Endothelial cell of umbilical vein (primary cell): ENCODE results near the gene ADGRD1. TPM values are rescaled to one million over a fixed set of nuclear protein-coding genes. Genes with fewer than 3 reads are reported as not detected.

Experiments used
- BruUV-seq: library from RNA; stranded (reverse); fragments of 400-500 nt; replicated peaks from 2 replicates; lab custom pipeline; 2021; lab: Mats Ljungman, UMichigan
- CTCF ChIA-PET: fragments of 300-600, 350-600 bp; sonication (Branson Sonifier 250); formaldehyde crosslinking; loops from one replicate; lab custom pipeline; 2021; ENCODE audit warnings: antibody characterized with exemption, inconsistent platforms; lab: Charles Lee
- POLR2A ChIA-PET: fragments of 300-600, 350-600 bp; sonication (Branson Sonifier 250); formaldehyde crosslinking; loops from one replicate; lab custom pipeline; 2021; ENCODE audit warnings: antibody characterized with exemption, inconsistent platforms; lab: Charles Lee
- DNase-seq: peaks from one replicate; pipeline ENCODE4 v3.0.0-alpha.2; 2011; ENCODE audit warnings: low read depth, low spot score
- FAIRE-seq: peaks from 2 replicates; lab custom pipeline; 2011; peaks lifted over from hg19 to GRCh38; lab: Jason Lieb, UNC
- H2AFZ ChIP-seq: 2 replicates; pipeline ENCODE4 v1.6.0; 2012; ENCODE audit warnings: low read depth, low read length, control low read depth, inconsistent platforms
- H3K27ac ChIP-seq: 2 replicates; pipeline ENCODE4 v1.5.1; 2011; ENCODE audit warnings: low read depth, mild to moderate bottlenecking, control low read depth, low read length, moderate library complexity; ENCODE audit not compliant: insufficient read depth
- H3K27me3 ChIP-seq, 2 experiments: 2 replicates each; pipeline versions ENCODE4 v1.6.0 to v1.6.1; 2011; ENCODE audit warnings: low read length in 2 of 2, mixed read lengths in 1 of 2; ENCODE audit not compliant: control insufficient read depth in 2 of 2, insufficient read depth in 2 of 2
- H3K36me3 ChIP-seq, 2 experiments: 2 replicates in 1 of 2; 3 replicates in 1 of 2; pipeline ENCODE4 v1.5.1; 2011; ENCODE audit warnings: low read length in 2 of 2, mild to moderate bottlenecking in 1 of 2, moderate library complexity in 1 of 2; ENCODE audit not compliant: control insufficient read depth in 2 of 2, insufficient read depth in 2 of 2; ENCODE audit errors: extremely low read depth in 1 of 2
- H3K4me1 ChIP-seq: 3 replicates; pipeline ENCODE4 v1.5.1; 2011; ENCODE audit warnings: mild to moderate bottlenecking, low read length; ENCODE audit not compliant: control insufficient read depth, insufficient read depth; ENCODE audit errors: extremely low read depth
- H3K4me2 ChIP-seq: 2 replicates; pipeline ENCODE4 v1.6.1; 2011; ENCODE audit warnings: low read length, control low read depth, mixed read lengths; ENCODE audit not compliant: insufficient read depth
- H3K4me3 ChIP-seq, 3 experiments: fragments of 200-600 bp in 1 of 3; sonication (generic), shearing (Covaris generic) in 1 of 3; replicated peaks in 1 of 3; 2 replicates each; pipeline ENCODE4 v1.5.1; 2011 to 2016; ENCODE audit warnings: control low read depth in 3 of 3, low read length in 3 of 3, mild to moderate bottlenecking in 2 of 3, inconsistent platforms in 1 of 3, low read depth in 1 of 3, moderate library complexity in 1 of 3; ENCODE audit not compliant: insufficient read depth in 1 of 3
- H3K79me2 ChIP-seq: 2 replicates; pipeline ENCODE4 v1.6.0; 2012; ENCODE audit warnings: low read length, inconsistent platforms; ENCODE audit not compliant: control insufficient read depth, insufficient read depth
- H3K9ac ChIP-seq: replicated peaks from 2 replicates; pipeline ENCODE3; 2011; ENCODE audit warnings: low read length, control low read depth; ENCODE audit not compliant: insufficient read depth; ENCODE audit errors: extremely low read depth
- H3K9me1 ChIP-seq: replicated peaks from 3 replicates; pipeline ENCODE4 v1.6.0; 2011; ENCODE audit warnings: mild to moderate bottlenecking, low read length; ENCODE audit not compliant: control insufficient read depth, insufficient read depth; ENCODE audit errors: extremely low read depth
- H3K9me3 ChIP-seq: replicated peaks from 2 replicates; pipeline ENCODE4 v1.5.1; 2012; ENCODE audit warnings: low read length, inconsistent platforms; ENCODE audit not compliant: control insufficient read depth, insufficient read depth
- H4K20me1 ChIP-seq: replicated peaks from 2 replicates; pipeline ENCODE3; 2011; ENCODE audit warnings: mild to moderate bottlenecking, low read length; ENCODE audit not compliant: control insufficient read depth, insufficient read depth; ENCODE audit errors: extremely low read depth
- CTCF ChIP-seq, 2 donors: IDR thresholded peaks; 1 replicate in 1 of 2; 2 replicates in 1 of 2; pipeline ENCODE4 v1.5.1; 2011; ENCODE audit warnings: low read length in 2 of 2, mild to moderate bottlenecking in 2 of 2, moderate library complexity in 2 of 2, control low read depth in 1 of 2, inconsistent platforms in 1 of 2, low read depth in 1 of 2; ENCODE audit not compliant: insufficient read depth in 1 of 2; ENCODE audit errors: extremely low read depth in 1 of 2
- EZH2 ChIP-seq: IDR thresholded peaks from 2 replicates; pipeline ENCODE4 v1.6.1; 2012; ENCODE audit warnings: borderline replicate concordance, low read depth, mild to moderate bottlenecking, moderate library complexity, low read length, inconsistent platforms; ENCODE audit not compliant: severe bottlenecking
- FOS ChIP-seq: IDR thresholded peaks from 2 replicates; pipeline ENCODE4 v1.6.1; 2011; ENCODE audit warnings: mild to moderate bottlenecking, low read length, moderate library complexity, borderline replicate concordance; ENCODE audit not compliant: insufficient read depth
- GATA2 ChIP-seq: IDR thresholded peaks from 2 replicates; pipeline ENCODE4 v1.7.0; 2011; ENCODE audit warnings: low read depth, mild to moderate bottlenecking, moderate library complexity, mixed read lengths, low read length; ENCODE audit not compliant: insufficient read length, insufficient read depth
- JUN ChIP-seq: IDR thresholded peaks from 2 replicates; pipeline ENCODE4 v1.6.1; 2011; ENCODE audit warnings: borderline replicate concordance, low read depth; ENCODE audit not compliant: insufficient read length, insufficient read depth
- MAX ChIP-seq: IDR thresholded peaks from 2 replicates; pipeline ENCODE4 v1.6.1; 2011; ENCODE audit not compliant: insufficient read depth, insufficient read length
- MYC ChIP-seq: IDR thresholded peaks from one replicate; pipeline ENCODE4 v1.6.1; 2011; ENCODE audit warnings: mild to moderate bottlenecking, low read depth, low read length
- POLR2A ChIP-seq: IDR thresholded peaks from 2 replicates; pipeline ENCODE4 v1.6.1; 2012; ENCODE audit warnings: low read depth, mild to moderate bottlenecking, control low read depth, low read length
- POLR2AphosphoS5 ChIP-seq: IDR thresholded peaks from 2 replicates; pipeline ENCODE4 v1.6.1; 2012; ENCODE audit warnings: low read depth, mild to moderate bottlenecking, control low read depth, low read length, moderate library complexity; ENCODE audit not compliant: insufficient read depth
- dilution Hi-C: fragments of 300-500 bp; cut with MboI; formaldehyde crosslinking; loops from one replicate; pipeline ENCODE4 v1.15.0; 2019; ENCODE audit warnings: low sequenced_read_pairs; ENCODE audit not compliant: extremely low pct_ligation_motif_present
- intact Hi-C: fragments of 100-400 bp; cut with micrococcal nuclease; formaldehyde crosslinking; loops from one replicate; pipeline ENCODE4 v1.10.0; 2022
- polyA plus RNA-seq, 4 experiments: library from polyadenylated mRNA; depleted of rRNA in 3 of 4; stranded (reverse) in 3 of 4; unstranded in 1 of 4; fragments of >200 nt; gene quantifications; 2 replicates each; pipeline versions ENCODE4 v1.2.1 to v1.2.3, GENCODE V29; 2011 to 2012; ENCODE audit warnings: missing spikeins in 1 of 4
- total RNA-seq: library from RNA; stranded (reverse); gene quantifications from 2 replicates; pipeline ENCODE4 v1.2.3, GENCODE V29; 2021

ADGRD1 gene
- total and polyA plus RNA-seq, 2 donors (not counting 3 experiments of a cell fraction or from before 2014, with no cell fraction given), result 0.07 TPM; not detected in 1

- Histone ChIP-seq H2AFZ (no peak overlapping the region), H4K20me1 (no peaks in the 10 kb centered on the region), H3K36me3 (no peaks in the 10 kb centered on the region), H3K4me3 (no peak overlapping the region), H3K4me1 (no peaks in the 10 kb centered on the region), H3K9me3 (no peaks in the 10 kb centered on the region), H3K9ac (no peak overlapping the region), H3K27me3 (no peaks in the 10 kb centered on the region), H3K79me2 (no peaks in the 10 kb centered on the region), H3K27ac (no peak overlapping the region), H3K4me2 (no peak overlapping the region), H3K9me1 (no peaks in the 10 kb centered on the region)
- POLR2A ChIA-PET, result no interaction called here
- BruUV-seq, result no TSS peak
- dilution Hi-C loops (no loop called here), intact Hi-C loops (no loop called here)
- FAIRE-seq, result no peak
- TF ChIP-seq POLR2AphosphoS5 (no peak), MYC (no peak), EZH2 (no peak), POLR2A (no peak), MAX (no peak), CTCF (IDR thresholded peaks at IDR 0.05; ENCODE audit: extremely low read depth in 1 of 2, insufficient read depth in 1 of 2, low read depth in 1 of 2, low read length in 2 of 2) (no peak), GATA2 (no peak), FOS (no peak), JUN (no peak)
- CTCF ChIA-PET, result no interaction called here
- no peak for DNase-seq
These were observed 158.3 kb downstream of the ADGRD1 start for GRCh38 chr12:131112021-131112420.
